ENCODE results near the gene UBXN11.
"Not testable (repeated sequence)": the region's sequence is repeated elsewhere in the genome, so short reads cannot be mapped to it uniquely, and the experiment has no call there.

The UBXN11 gene

DNA sequence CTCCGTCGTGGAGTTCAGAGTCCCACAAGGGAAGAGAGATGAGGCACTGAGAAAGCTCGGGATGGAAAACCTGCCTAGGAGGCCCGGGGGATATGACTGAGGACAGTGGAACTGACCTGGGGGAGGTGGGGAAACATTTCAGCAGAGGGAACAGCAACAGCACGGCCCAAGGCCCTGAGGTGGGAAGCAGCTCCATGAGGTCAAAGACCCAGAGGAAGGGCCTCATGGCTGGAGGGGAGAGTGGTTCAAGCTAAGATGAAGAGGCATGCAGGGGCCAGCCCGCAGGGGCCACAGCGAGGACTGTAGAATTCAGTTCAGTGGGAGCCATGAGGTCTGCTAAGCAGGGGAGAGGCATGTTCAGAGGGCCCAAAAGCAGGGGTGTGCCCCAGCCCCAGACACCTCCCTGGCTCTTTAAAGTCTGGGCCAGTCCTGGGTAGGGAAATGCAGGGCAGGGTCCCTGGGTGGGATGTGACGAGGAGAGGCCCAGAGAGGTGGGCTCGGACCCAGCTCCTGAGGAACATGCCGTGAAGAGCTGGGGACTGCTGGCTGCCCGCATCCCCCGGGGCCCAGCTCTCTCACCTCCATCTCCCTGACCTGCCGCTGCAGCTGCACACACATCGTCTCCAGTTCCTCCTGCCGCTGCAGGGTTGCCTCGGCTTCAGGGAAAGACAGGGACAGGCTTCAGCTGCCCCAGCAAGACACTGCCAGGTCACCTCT, 9.9 kb downstream of the UBXN11 start:
- H3K4me3 ChIP-seq (ENCODE audit: low read depth, low read length), result no peak overlapping the region
- H3K9me3 ChIP-seq (ENCODE audit: severe bottlenecking), result no peaks in the 10 kb centered on the region
- no peak overlapping the region for H3K27ac ChIP-seq
- TF ChIP-seq, protein P1, sequence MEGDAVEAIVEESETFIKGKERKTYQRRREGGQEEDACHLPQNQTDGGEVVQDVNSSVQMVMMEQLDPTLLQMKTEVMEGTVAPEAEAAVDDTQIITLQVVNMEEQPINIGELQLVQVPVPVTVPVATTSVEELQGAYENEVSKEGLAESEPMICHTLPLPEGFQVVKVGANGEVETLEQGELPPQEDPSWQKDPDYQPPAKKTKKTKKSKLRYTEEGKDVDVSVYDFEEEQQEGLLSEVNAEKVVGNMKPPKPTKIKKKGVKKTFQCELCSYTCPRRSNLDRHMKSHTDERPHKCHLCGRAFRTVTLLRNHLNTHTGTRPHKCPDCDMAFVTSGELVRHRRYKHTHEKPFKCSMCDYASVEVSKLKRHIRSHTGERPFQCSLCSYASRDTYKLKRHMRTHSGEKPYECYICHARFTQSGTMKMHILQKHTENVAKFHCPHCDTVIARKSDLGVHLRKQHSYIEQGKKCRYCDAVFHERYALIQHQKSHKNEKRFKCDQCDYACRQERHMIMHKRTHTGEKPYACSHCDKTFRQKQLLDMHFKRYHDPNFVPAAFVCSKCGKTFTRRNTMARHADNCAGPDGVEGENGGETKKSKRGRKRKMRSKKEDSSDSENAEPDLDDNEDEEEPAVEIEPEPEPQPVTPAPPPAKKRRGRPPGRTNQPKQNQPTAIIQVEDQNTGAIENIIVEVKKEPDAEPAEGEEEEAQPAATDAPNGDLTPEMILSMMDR (IDR thresholded peaks at IDR 0.05; ENCODE audit: low read depth, low read length), result no peak
- H3K27me3 ChIP-seq (ENCODE audit: insufficient read depth, low read depth, severe bottlenecking), result no peaks in the 10 kb centered on the region
- H3K36me3 ChIP-seq, result no peaks in the 10 kb centered on the region
- DNase-seq, result no peak

DNA sequence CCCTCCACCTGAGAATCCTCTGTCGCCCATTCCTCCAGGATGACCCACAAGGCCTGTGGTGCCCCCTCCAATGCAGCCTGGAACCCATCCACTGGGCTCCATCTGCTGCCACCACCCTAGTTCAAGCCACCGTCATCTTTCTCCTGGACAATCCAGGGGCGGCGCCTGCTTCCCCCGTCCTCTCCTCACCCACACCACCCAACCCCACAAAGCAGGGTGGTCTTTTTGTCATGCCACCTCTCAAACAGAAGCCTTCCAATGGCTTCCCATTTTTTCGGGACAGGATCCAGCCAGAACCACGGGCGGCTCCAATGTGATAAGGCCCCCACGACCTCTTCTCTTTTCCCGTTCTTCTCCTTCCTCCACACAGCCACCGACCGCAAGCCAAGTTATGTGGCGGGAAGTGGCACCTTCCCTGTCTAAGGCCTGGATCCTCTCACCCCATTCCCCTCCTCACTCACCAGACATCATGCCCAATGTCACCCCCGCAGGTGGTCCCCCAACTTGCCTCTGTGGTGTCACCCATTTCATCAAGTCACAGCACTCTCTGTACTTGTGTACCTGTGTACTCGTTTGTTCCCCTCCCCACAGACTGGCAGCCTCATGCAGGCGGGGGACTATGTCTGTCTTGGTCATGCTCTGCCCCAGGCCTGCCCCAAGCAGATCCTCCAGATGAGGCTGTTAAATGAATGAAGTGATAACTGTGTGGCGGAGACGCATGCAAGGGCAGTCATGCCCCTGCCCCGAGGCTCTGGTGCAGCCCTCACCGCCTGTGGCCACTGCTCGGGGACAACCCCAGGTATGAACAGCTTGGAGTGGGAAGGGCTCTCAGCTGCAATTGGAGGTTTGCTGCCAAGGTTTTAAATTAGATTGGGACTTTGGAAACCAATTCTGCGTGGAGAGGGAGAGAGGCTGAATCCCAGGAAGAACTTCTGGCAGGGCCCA, 11.0 kb downstream of the UBXN11 start:
- Histone ChIP-seq H3K27me3 (ENCODE audit: insufficient read depth, low read depth, severe bottlenecking) (no peaks in the 10 kb centered on the region), H3K27ac (no peak overlapping the region), H3K9me3 (ENCODE audit: severe bottlenecking) (no peaks in the 10 kb centered on the region), H3K4me3 (ENCODE audit: low read depth, low read length) (no peak overlapping the region), H3K36me3 (no peaks in the 10 kb centered on the region)
- TF ChIP-seq, protein P1 (IDR thresholded peaks at IDR 0.05; ENCODE audit: low read depth, low read length), result no peak
- DNase-seq, result no peak

DNA sequence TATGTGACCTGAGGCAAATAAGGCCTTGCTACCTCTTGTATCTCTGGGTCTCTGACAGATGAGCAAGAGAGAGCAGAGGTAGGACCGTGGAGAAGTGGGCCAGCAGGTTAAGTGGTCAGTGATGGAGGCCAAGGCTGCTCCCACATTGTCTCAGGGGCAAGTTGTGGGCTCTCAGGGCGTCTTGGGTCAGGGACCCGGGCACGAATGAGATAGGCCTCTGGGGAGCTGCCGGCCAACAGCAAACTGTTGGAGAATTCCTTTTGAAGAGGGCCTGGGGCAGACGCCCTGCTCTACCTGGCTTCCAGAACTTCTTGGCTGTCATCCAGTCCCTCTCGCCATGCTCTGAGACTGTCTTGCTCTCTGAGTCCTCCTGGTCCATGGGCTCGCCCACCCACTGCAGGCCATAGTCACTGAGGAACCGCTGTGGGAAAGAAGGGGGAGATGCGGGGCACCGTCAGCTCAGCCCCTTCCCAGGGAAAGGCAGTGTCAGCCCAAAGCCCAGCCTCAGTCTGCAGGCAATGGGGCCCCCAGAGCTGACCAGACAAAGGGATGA, 12.4 kb downstream of the UBXN11 start:
- TF ChIP-seq, protein P1 (IDR thresholded peaks at IDR 0.05; ENCODE audit: low read depth, low read length), result no peak
- Histone ChIP-seq H3K27ac (no peak overlapping the region), H3K27me3 (ENCODE audit: insufficient read depth, low read depth, severe bottlenecking) (no peaks in the 10 kb centered on the region), H3K4me3 (ENCODE audit: low read depth, low read length) (no peak overlapping the region), H3K9me3 (ENCODE audit: severe bottlenecking) (no peaks in the 10 kb centered on the region), H3K36me3 (no peaks in the 10 kb centered on the region)
- no peak for DNase-seq

DNA sequence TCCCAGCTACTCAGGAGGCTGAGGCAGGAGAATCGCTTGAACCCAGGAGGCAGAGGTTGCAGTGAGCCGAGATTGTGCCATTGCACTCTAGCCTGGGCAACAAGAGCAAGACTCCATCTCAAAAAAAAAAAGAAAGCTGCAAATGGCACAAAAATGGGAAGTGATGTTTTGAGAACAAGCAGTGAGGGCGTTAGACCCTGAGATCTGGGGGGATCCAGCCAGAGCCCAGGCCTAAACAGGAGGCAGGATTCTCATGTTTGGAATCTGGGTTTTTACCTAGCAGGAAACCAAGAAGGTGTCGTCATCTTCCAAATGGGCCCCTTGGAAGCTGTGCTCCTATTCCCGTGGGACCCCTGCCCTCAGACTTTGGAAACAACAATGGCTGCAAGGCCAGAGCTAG, 13.7 kb downstream of the UBXN11 start:
- not testable (repeated sequence) for H3K27me3 ChIP-seq (ENCODE audit: insufficient read depth, low read depth, severe bottlenecking); H3K36me3 ChIP-seq; H3K9me3 ChIP-seq (ENCODE audit: severe bottlenecking); DNase-seq; H3K27ac ChIP-seq; H3K4me3 ChIP-seq (ENCODE audit: low read depth, low read length)

DNA sequence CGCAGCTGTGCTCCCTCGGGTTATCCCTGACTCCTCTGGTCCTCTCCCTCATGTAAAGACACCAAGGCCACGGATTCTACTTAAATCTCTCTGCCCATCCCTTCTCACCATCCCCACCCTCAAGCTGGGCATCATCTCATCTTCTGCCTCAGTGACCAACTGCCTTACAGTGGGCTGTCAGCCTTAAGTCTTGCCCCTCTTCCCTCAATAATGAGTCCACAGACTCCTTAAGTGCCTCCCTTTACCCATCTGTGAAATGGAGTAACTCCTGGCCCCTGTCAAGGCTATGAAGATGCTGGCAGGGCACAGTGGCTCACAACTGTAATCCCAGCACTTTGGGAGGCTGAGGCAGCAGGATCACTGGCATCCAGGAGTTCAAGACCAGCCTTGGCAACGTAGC, 14.5 kb downstream of the UBXN11 start:
- Histone ChIP-seq H3K9me3 (ENCODE audit: severe bottlenecking) (no peaks in the 10 kb centered on the region), H3K27ac (no peak overlapping the region), H3K36me3 (no peaks in the 10 kb centered on the region), H3K4me3 (ENCODE audit: low read depth, low read length) (no peak overlapping the region), H3K27me3 (ENCODE audit: insufficient read depth, low read depth, severe bottlenecking) (no peaks in the 10 kb centered on the region)
- DNase-seq, result no peak
- TF ChIP-seq, protein P1 (IDR thresholded peaks at IDR 0.05; ENCODE audit: low read depth, low read length), result no peak

DNA sequence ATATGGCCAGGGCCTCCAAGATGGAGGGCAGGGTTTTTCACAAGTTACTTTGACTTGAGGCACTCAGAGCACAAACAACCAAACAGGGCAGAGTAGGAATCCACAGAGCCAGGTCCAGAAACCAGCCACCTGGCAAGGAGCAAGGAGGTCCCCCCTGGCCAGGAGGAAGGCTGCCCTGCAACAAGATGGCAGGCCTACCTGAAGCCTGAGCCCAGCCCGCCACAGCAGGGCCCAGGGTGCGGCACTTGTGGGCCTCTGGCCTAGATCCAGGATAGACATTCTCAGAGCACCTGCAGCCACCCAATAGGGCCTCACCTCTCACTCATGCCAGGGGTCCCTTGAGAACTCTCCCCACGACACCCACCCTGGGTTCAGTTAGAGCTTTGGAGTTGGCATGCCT, 15.0 kb downstream of the UBXN11 start:
- no peaks in the 10 kb centered on the region for H3K36me3 ChIP-seq
- no peak for DNase-seq
- no peaks in the 10 kb centered on the region for H3K9me3 ChIP-seq (ENCODE audit: severe bottlenecking)
- no peak overlapping the region for H3K4me3 ChIP-seq (ENCODE audit: low read depth, low read length)
- TF ChIP-seq, protein P1 (IDR thresholded peaks at IDR 0.05; ENCODE audit: low read depth, low read length), result no peak
- peak overlapping the region; percentile 66 for H3K27ac ChIP-seq
- no peaks in the 10 kb centered on the region for H3K27me3 ChIP-seq (ENCODE audit: insufficient read depth, low read depth, severe bottlenecking)

Measured in WERI-Rb-1 (cell line).